ENCODE results near the gene GLB1L3. TPM values are rescaled to one million over a fixed set of nuclear protein-coding genes. Genes with fewer than 3 reads are reported as not detected.

Gene GLB1L3
- polyA plus RNA-seq, 1 experiment, result not detected

GRCh38 chr11:134349802-134350355 is 73.7 kb downstream of the GLB1L3 start:
- ChIA-PET POLR2A (no interaction called here), CTCF (interaction anchor here (0.6 kb wide), 1 partner anchor 468 kb away, joined by 3 read pairs; no protein-coding TSS in a partner anchor)
- H3K4me3 ChIP-seq (ENCODE audit: low read depth, low read length), result no peak overlapping the region
- DNase-seq (ENCODE audit: low read depth), result no peak
- TF ChIP-seq CTCF (IDR thresholded peaks at IDR 0.05; ENCODE audit: insufficient read depth, low read depth, low read length), result no peak
- no peaks in the 10 kb centered on the region for H3K27me3 ChIP-seq (ENCODE audit: control insufficient read depth, insufficient read depth, low read length)
- no peaks in the 10 kb centered on the region for H3K36me3 ChIP-seq (ENCODE audit: control insufficient read depth, insufficient read depth, low read length)

GRCh38 chr11:134350381-134350780 is 74.2 kb downstream of the GLB1L3 start:
- no peaks in the 10 kb centered on the region for H3K36me3 ChIP-seq (ENCODE audit: control insufficient read depth, insufficient read depth, low read length)
- no peak for TF ChIP-seq CTCF (IDR thresholded peaks at IDR 0.05; ENCODE audit: insufficient read depth, low read depth, low read length)
- DNase-seq (ENCODE audit: low read depth), result no peak
- CTCF ChIA-PET, result interaction anchor here (0.6 kb wide), 1 partner anchor 467 kb away, joined by 3 read pairs; no protein-coding TSS in a partner anchor
- no peaks in the 10 kb centered on the region for H3K27me3 ChIP-seq (ENCODE audit: control insufficient read depth, insufficient read depth, low read length)
- H3K4me3 ChIP-seq (ENCODE audit: low read depth, low read length), result no peak overlapping the region
- POLR2A ChIA-PET, result no interaction called here

GRCh38 chr11:134352111-134352510 is 75.9 kb downstream of the GLB1L3 start:
- CTCF ChIA-PET, result no interaction called here
- no peak for TF ChIP-seq CTCF (IDR thresholded peaks at IDR 0.05; ENCODE audit: insufficient read depth, low read depth, low read length)
- H3K4me3 ChIP-seq (ENCODE audit: low read depth, low read length), result no peak overlapping the region
- H3K36me3 ChIP-seq (ENCODE audit: control insufficient read depth, insufficient read depth, low read length), result no peaks in the 10 kb centered on the region
- H3K27me3 ChIP-seq (ENCODE audit: control insufficient read depth, insufficient read depth, low read length), result no peaks in the 10 kb centered on the region
- no peak for DNase-seq (ENCODE audit: low read depth)
- POLR2A ChIA-PET, result no interaction called here

GRCh38 chr11:134355136-134355535 is 79.0 kb downstream of the GLB1L3 start:
- no peaks in the 10 kb centered on the region for H3K27me3 ChIP-seq (ENCODE audit: control insufficient read depth, insufficient read depth, low read length)
- ChIA-PET POLR2A (no interaction called here), CTCF (no interaction called here)
- DNase-seq (ENCODE audit: low read depth), result no peak
- no peak overlapping the region for H3K4me3 ChIP-seq (ENCODE audit: low read depth, low read length)
- no peaks in the 10 kb centered on the region for H3K36me3 ChIP-seq (ENCODE audit: control insufficient read depth, insufficient read depth, low read length)
- no peak for TF ChIP-seq CTCF (IDR thresholded peaks at IDR 0.05; ENCODE audit: insufficient read depth, low read depth, low read length)

GRCh38 chr11:134355656-134356055 is 79.5 kb downstream of the GLB1L3 start:
- ChIA-PET CTCF (no interaction called here), POLR2A (no interaction called here)
- Histone ChIP-seq H3K36me3 (ENCODE audit: control insufficient read depth, insufficient read depth, low read length) (no peaks in the 10 kb centered on the region), H3K27me3 (ENCODE audit: control insufficient read depth, insufficient read depth, low read length) (no peaks in the 10 kb centered on the region), H3K4me3 (ENCODE audit: low read depth, low read length) (no peak overlapping the region)
- no peak for DNase-seq (ENCODE audit: low read depth)
- TF ChIP-seq CTCF (IDR thresholded peaks at IDR 0.05; ENCODE audit: insufficient read depth, low read depth, low read length), result no peak
